Stimulated activated CD4-positive, alpha-beta T cell treated with anti-CD3 and anti-CD28 coated beads, TNF-alpha, amount 100 ng/mL, for 48 hours (primary cell): Measurements from ENCODE around the gene HEXIM2.

ENCODE experiments used
- DNase-seq, 3 donors: peaks; one replicate each; pipeline ENCODE4 v3.0.0-alpha.2; 2020; ENCODE audit warnings: low read depth in 3 of 3

HEXIM2 gene

GRCh38 chr17:45143767-45144198, 17.9 kb upstream of the HEXIM2 start:
- no peak for DNase-seq

DNA sequence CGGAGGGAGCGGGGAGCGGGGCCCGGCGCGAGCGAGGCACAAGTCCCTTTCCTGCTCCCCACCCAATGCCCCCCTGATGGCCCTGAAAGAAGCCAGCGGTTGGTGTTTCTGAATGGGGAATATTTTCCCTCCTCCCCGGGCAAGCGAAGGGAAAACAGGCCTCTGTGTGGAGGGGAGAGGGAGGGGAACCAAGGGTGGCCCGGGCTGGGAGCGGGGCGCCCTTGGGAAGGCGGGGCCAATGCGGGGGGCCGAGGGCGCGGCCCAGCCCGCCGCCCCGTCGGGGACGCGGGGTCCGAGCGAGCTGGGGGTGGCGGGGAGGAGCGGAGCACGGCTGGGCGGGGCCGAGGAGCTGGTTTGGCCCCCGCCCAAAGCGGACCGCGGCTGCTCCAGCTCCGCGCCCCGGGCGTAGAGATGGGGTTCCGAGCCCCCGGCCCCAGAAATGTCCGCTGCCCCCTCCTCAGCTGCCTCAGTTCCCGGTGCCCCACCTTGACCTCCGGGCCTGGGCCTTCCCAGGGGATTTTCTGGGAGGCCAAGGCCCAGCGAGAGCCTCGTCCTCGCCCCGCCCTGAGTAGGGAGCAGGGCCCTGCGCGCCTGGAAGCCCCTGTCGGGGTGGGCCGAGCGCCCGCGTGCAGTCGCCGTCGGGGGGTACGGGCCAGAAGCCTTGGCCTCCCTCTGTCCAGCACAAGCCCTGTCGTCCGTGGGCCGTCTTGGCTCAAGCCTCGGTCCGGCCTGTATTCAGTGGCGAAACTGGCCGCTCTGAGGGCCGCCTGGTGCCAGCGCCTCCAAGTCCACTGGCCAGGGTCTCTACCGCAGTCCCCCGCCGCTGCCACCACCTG, 17.3 kb upstream of the HEXIM2 start:
- no peak for DNase-seq

DNA sequence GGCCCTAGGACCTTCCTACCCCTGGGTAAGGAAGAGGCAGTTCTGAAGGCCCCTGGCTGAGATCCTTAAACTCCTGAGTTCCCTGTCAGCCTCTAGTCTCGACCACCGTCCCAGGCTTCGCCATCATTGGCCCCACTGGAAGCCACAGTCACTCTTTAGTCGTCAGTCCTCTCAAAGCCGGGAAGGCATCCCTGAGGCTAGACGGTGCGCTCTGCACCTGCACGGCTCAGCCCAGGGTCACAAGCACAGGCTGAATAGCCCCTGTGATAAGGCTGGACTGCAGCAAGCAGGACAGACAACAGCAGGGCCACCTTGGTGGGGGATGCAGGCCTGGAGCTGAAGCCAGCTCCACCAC, 16.7 kb upstream of the HEXIM2 start:
- DNase-seq: no peak

DNA sequence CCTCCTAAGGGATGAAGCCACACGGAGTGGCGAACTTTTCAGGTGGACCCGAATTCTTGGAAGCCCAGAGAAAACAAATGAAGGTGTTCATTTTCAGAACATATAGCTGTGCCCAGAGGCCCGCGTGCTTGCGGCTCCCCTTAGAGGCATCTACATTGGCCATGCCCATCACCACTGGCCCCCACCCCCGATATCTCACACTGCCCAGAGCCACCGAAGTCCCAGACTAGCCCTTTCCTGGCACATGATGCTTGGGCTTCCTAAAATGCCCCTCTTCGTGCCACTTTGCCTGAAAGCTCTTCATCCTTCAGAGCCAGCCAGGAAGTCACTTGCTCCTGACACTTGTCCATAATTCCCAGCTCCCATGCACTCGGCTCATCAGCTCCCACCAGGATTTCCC, 15.5 kb upstream of the HEXIM2 start:
- no peak for DNase-seq

- DNase-seq: no peak
Observed at GRCh38 chr17:45146592-45146889, 15.1 kb upstream of the HEXIM2 start.

GRCh38 chr17:45146890-45147580, 14.6 kb upstream of the HEXIM2 start:
- DNase-seq: no peak

GRCh38 chr17:45147581-45148182, 14.0 kb upstream of the HEXIM2 start:
- peak; percentile 65 to 75 (median 68) for DNase-seq

GRCh38 chr17:45148183-45149036, 13.3 kb upstream of the HEXIM2 start, which contains the start of gene HEXIM1:
Gene HEXIM1 (plus strand): TSS chr17:45148475. CDS start chr17:45149191, 716 bp downstream.
- DNase-seq: peak; percentile 94 to 99 (median 97)

DNA sequence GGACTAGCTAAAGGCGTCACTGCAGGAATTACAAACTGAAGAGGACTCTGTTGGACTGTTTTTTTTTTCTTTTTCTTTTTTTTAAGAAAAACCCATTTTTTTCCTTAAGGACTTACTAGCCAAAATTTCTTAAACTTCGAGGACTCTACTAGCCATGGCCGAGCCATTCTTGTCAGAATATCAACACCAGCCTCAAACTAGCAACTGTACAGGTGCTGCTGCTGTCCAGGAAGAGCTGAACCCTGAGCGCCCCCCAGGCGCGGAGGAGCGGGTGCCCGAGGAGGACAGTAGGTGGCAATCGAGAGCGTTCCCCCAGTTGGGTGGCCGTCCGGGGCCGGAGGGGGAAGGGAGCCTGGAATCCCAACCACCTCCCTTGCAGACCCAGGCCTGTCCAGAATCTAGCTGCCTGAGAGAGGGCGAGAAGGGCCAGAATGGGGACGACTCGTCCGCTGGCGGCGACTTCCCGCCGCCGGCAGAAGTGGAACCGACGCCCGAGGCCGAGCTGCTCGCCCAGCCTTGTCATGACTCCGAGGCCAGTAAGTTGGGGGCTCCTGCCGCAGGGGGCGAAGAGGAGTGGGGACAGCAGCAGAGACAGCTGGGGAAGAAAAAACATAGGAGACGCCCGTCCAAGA, 12.5 kb upstream of the HEXIM2 start:
- DNase-seq: peak in 2 of 3 donors; percentile 60 to 76

DNA sequence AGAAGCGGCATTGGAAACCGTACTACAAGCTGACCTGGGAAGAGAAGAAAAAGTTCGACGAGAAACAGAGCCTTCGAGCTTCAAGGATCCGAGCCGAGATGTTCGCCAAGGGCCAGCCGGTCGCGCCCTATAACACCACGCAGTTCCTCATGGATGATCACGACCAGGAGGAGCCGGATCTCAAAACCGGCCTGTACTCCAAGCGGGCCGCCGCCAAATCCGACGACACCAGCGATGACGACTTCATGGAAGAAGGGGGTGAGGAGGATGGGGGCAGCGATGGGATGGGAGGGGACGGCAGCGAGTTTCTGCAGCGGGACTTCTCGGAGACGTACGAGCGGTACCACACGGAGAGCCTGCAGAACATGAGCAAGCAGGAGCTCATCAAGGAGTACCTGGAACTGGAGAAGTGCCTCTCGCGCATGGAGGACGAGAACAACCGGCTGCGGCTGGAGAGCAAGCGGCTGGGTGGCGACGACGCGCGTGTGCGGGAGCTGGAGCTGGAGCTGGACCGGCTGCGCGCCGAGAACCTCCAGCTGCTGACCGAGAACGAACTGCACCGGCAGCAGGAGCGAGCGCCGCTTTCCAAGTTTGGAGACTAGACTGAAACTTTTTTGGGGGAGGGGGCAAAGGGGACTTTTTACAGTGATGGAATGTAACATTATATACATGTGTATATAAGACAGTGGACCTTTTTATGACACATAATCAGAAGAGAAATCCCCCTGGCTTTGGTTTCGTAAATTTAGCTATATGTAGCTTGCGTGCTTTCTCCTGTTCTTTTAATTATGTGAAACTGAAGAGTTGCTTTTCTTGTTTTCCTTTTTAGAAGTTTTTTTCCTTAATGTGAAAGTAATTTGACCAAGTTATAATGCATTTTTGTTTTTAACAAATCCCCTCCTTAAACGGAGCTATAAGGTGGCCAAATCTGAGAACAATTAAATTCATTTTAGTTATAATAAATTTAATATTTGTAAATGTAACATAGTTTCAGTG, 11.7 kb upstream of the HEXIM2 start:
- DNase-seq: peak in 1 of 3 donors; percentile 18

GRCh38 chr17:45150911-45151809, 10.5 kb upstream of the HEXIM2 start:
- no peak for DNase-seq

DNA sequence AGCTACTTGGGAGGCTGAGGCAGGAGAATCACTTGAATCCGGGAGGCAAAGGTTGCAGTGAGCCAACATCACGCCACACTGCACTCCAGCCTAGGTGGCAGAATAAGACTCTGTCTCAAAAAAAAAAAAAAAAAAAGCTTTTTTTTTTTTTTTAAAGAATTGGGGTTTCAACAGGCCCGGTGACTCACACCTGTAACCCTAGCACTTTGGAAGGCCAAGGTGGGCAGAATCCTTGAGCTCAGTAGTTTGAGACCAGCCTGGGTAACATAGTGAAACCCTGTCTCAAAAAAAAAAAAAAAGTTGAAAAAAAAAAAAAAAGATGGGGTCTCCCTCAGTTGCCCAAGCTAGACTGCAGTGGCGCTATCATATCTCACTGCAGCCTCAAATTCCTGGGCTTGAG, 6.6 kb upstream of the HEXIM2 start:
- no peak for DNase-seq

DNA sequence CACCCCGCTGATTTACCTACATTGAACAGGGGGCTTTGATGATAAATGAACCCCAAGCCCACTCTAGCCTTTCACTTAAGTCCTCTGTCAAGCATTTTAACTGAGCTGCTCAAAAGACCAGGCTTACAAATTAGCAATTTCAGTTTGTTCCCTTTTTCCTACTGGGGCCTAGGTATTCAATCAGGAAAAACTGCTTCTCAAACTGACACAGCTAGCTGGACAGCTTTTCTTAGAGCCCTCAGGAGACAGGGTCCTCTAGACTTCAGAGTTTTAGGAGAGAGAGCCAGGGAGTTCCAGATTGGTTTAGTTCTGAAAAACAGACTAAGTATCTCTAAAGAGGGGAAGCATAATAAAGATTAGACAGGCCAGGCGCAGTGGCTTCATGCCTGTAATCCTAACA, 6.2 kb upstream of the HEXIM2 start:
- no peak for DNase-seq

GRCh38 chr17:45156242-45156641, 5.4 kb upstream of the HEXIM2 start:
- DNase-seq: no peak

DNA sequence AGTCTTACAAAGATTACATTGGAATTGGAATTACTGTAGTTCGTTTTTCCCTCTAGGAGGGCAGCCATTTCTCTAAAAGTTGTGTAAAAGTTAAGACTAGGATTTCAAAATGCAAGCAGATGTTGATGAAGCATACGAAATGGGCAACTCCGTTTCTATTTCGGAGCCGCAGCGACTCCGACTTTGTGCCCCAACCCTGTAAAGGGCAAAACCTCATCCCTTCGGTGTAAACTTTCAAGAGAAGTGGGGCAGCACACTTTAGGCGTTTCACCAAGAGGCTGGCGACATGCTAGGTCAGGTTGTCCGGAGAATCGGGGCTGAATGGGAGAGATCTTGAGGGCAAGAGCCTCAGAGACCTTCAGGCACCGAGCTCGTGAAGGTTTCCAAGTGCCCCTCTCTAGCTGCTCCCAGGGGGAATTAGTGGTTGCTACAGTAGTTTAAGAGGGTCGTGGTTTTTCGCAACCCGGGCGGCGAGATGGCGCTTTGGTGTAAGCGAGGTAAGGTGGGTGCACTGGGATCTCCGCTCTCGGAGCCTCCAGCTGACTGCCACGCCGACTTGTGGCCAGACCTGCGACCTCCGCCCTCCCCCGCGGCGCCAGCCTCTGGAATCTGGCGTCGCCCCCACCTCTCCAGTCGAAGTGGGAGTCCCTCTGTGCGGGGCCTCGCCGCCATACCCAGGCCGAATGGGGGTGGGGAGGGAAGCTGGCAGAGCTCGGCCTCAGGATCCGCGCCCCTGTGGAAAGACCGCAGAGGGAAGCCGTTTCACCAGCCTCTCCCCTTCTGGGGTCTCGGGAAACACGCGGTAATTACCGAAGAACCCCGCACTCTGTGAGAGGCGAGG, 1.0 kb upstream of the HEXIM2 start:
- peak in 1 of 3 donors; percentile 21 for DNase-seq

DNA sequence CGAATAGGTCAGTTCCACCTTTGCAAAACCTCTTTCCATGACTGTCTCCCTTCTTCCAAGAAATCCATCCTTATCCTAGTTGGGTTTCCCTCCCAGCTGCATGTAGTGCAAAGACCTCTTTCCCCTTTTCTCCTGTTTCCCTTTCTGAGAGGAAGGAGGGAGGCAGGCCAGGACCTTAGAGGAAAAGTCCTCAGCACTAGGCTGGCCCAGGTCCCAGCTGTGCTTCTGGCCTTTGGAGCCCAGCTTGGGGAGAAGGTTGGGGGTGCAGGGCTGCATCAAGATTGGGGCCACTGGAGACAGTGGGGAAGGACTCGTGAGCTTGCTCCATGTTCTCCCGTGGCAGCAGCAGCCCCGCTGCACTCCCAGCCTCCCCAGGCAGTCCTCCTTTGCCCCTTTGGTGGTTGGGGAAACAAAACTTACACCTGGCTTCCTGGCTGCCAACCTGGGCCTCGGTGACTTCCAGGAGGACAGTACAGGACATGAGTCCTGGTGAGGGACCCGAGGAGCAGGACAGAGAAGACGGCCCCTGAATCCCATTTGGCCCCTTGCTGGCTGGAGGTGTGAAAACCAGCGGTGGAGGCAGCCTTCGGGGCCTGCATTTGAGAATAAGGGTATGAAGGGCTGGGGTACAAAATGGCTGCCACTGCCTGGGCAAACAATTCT, 481 bp downstream of the HEXIM2 start:
- no peak for DNase-seq

- no peak for DNase-seq
Observed at GRCh38 chr17:45164734-45165269, 3.1 kb downstream of the HEXIM2 start.
